ENCODE measurements around the gene NKX2-1.
"Not testable (repeated sequence)": the region's sequence is repeated elsewhere in the genome, so short reads cannot be mapped to it uniquely, and the experiment has no call there.

The NKX2-1 gene

GRCh38 chr14:36502558-36503508, 17.2 kb downstream of the NKX2-1 start:
- Histone ChIP-seq H3K4me3 (ENCODE audit: low read depth, low read length) (no peak overlapping the region), H3K27ac (ENCODE audit: low read depth, low read length) (no peak overlapping the region), H3K9ac (ENCODE audit: low read depth, low read length) (no peak overlapping the region), H3K27me3 (ENCODE audit: control insufficient read depth, insufficient read depth, low read length) (peaks cover 100% of the 10 kb centered on the region), H3K9me3 (ENCODE audit: control insufficient read depth, insufficient read depth, low read length) (no peaks in the 10 kb centered on the region), H3K4me1 (ENCODE audit: control insufficient read depth, insufficient read depth, low read length) (peaks cover 33% of the 10 kb centered on the region), H3K36me3 (ENCODE audit: control insufficient read depth, insufficient read depth, low read length) (no peaks in the 10 kb centered on the region)

- Histone ChIP-seq H3K27ac (ENCODE audit: low read depth, low read length) (no peak overlapping the region), H3K9me3 (ENCODE audit: control insufficient read depth, insufficient read depth, low read length) (no peaks in the 10 kb centered on the region), H3K9ac (ENCODE audit: low read depth, low read length) (no peak overlapping the region), H3K4me1 (ENCODE audit: control insufficient read depth, insufficient read depth, low read length) (peaks cover 27% of the 10 kb centered on the region; the same call in 1 of the 2 replicates), H3K4me3 (ENCODE audit: low read depth, low read length) (no peak overlapping the region), H3K27me3 (ENCODE audit: control insufficient read depth, insufficient read depth, low read length) (peaks cover 96% of the 10 kb centered on the region), H3K36me3 (ENCODE audit: control insufficient read depth, insufficient read depth, low read length) (no peaks in the 10 kb centered on the region)
Observed at GRCh38 chr14:36498938-36499337, 21.1 kb downstream of the NKX2-1 start.

- H3K9ac ChIP-seq (ENCODE audit: low read depth, low read length): no peak overlapping the region
- peaks cover 91% of the 10 kb centered on the region for H3K27me3 ChIP-seq (ENCODE audit: control insufficient read depth, insufficient read depth, low read length)
- H3K27ac ChIP-seq (ENCODE audit: low read depth, low read length): no peak overlapping the region
- H3K36me3 ChIP-seq (ENCODE audit: control insufficient read depth, insufficient read depth, low read length): no peaks in the 10 kb centered on the region
- no peak overlapping the region for H3K4me3 ChIP-seq (ENCODE audit: low read depth, low read length)
- H3K4me1 ChIP-seq (ENCODE audit: control insufficient read depth, insufficient read depth, low read length): peaks cover 32% of the 10 kb centered on the region
- H3K9me3 ChIP-seq (ENCODE audit: control insufficient read depth, insufficient read depth, low read length): no peaks in the 10 kb centered on the region
Observed at GRCh38 chr14:36496346-36496745, 23.7 kb downstream of the NKX2-1 start.

- Histone ChIP-seq H3K4me3 (ENCODE audit: low read depth, low read length) (no peak overlapping the region), H3K27me3 (ENCODE audit: control insufficient read depth, insufficient read depth, low read length) (peaks cover 89% of the 10 kb centered on the region), H3K27ac (ENCODE audit: low read depth, low read length) (no peak overlapping the region), H3K9me3 (ENCODE audit: control insufficient read depth, insufficient read depth, low read length) (no peaks in the 10 kb centered on the region), H3K36me3 (ENCODE audit: control insufficient read depth, insufficient read depth, low read length) (no peaks in the 10 kb centered on the region), H3K9ac (ENCODE audit: low read depth, low read length) (no peak overlapping the region), H3K4me1 (ENCODE audit: control insufficient read depth, insufficient read depth, low read length) (peaks cover 32% of the 10 kb centered on the region)
Observed at GRCh38 chr14:36495666-36496065, 24.4 kb downstream of the NKX2-1 start.

GRCh38 chr14:36493761-36494160, 26.3 kb downstream of the NKX2-1 start:
- H3K9me3 ChIP-seq (ENCODE audit: control insufficient read depth, insufficient read depth, low read length): no peaks in the 10 kb centered on the region
- H3K36me3 ChIP-seq (ENCODE audit: control insufficient read depth, insufficient read depth, low read length): no peaks in the 10 kb centered on the region
- no peak overlapping the region for H3K4me3 ChIP-seq (ENCODE audit: low read depth, low read length)
- H3K9ac ChIP-seq (ENCODE audit: low read depth, low read length): no peak overlapping the region
- H3K27ac ChIP-seq (ENCODE audit: low read depth, low read length): no peak overlapping the region
- H3K4me1 ChIP-seq (ENCODE audit: control insufficient read depth, insufficient read depth, low read length): peaks cover 32% of the 10 kb centered on the region
- peaks cover 75% of the 10 kb centered on the region for H3K27me3 ChIP-seq (ENCODE audit: control insufficient read depth, insufficient read depth, low read length)

- Histone ChIP-seq H3K27ac (ENCODE audit: low read depth, low read length) (no peak overlapping the region), H3K27me3 (ENCODE audit: control insufficient read depth, insufficient read depth, low read length) (peaks cover 19% of the 10 kb centered on the region)
Observed at GRCh38 chr14:36485773-36486172, 34.3 kb downstream of the NKX2-1 start.

GRCh38 chr14:36479344-36479743, 40.7 kb downstream of the NKX2-1 start:
- Histone ChIP-seq H3K4me1 (ENCODE audit: control insufficient read depth, insufficient read depth, low read length) (no peaks in the 10 kb centered on the region), H3K9ac (ENCODE audit: low read depth, low read length) (no peak overlapping the region), H3K27me3 (ENCODE audit: control insufficient read depth, insufficient read depth, low read length) (peaks cover 11% of the 10 kb centered on the region), H3K9me3 (ENCODE audit: control insufficient read depth, insufficient read depth, low read length) (no peaks in the 10 kb centered on the region), H3K4me3 (ENCODE audit: low read depth, low read length) (no peak overlapping the region), H3K27ac (ENCODE audit: low read depth, low read length) (no peak overlapping the region), H3K36me3 (ENCODE audit: control insufficient read depth, insufficient read depth, low read length) (no peaks in the 10 kb centered on the region)

More at GRCh38 chr14:36485773-36486172, 34.3 kb downstream of the NKX2-1 start:
- no peaks in the 10 kb centered on the region for H3K9me3 ChIP-seq (ENCODE audit: control insufficient read depth, insufficient read depth, low read length)
- H3K4me1 ChIP-seq (ENCODE audit: control insufficient read depth, insufficient read depth, low read length): no peaks in the 10 kb centered on the region
- no peak overlapping the region for H3K4me3 ChIP-seq (ENCODE audit: low read depth, low read length)
- H3K36me3 ChIP-seq (ENCODE audit: control insufficient read depth, insufficient read depth, low read length): no peaks in the 10 kb centered on the region
- H3K9ac ChIP-seq (ENCODE audit: low read depth, low read length): no peak overlapping the region

- Histone ChIP-seq H3K9ac (ENCODE audit: low read depth, low read length) (no peak overlapping the region), H3K27me3 (ENCODE audit: control insufficient read depth, insufficient read depth, low read length) (peaks cover 8% of the 10 kb centered on the region), H3K4me1 (ENCODE audit: control insufficient read depth, insufficient read depth, low read length) (no peaks in the 10 kb centered on the region)
Observed at GRCh38 chr14:36478782-36479181, 41.2 kb downstream of the NKX2-1 start.

GRCh38 chr14:36477266-36477665, 42.8 kb downstream of the NKX2-1 start:
- Histone ChIP-seq H3K27ac (ENCODE audit: low read depth, low read length) (no peak overlapping the region), H3K27me3 (ENCODE audit: control insufficient read depth, insufficient read depth, low read length) (peaks cover 7% of the 10 kb centered on the region), H3K36me3 (ENCODE audit: control insufficient read depth, insufficient read depth, low read length) (no peaks in the 10 kb centered on the region), H3K4me1 (ENCODE audit: control insufficient read depth, insufficient read depth, low read length) (no peaks in the 10 kb centered on the region), H3K9me3 (ENCODE audit: control insufficient read depth, insufficient read depth, low read length) (no peaks in the 10 kb centered on the region), H3K9ac (ENCODE audit: low read depth, low read length) (no peak overlapping the region), H3K4me3 (ENCODE audit: low read depth, low read length) (no peak overlapping the region)

More at GRCh38 chr14:36478782-36479181, 41.2 kb downstream of the NKX2-1 start:
- Histone ChIP-seq H3K4me3 (ENCODE audit: low read depth, low read length) (no peak overlapping the region), H3K27ac (ENCODE audit: low read depth, low read length) (no peak overlapping the region), H3K9me3 (ENCODE audit: control insufficient read depth, insufficient read depth, low read length) (no peaks in the 10 kb centered on the region), H3K36me3 (ENCODE audit: control insufficient read depth, insufficient read depth, low read length) (no peaks in the 10 kb centered on the region)

GRCh38 chr14:36476061-36476460, 44.0 kb downstream of the NKX2-1 start:
- not testable (repeated sequence) for H3K36me3 ChIP-seq (ENCODE audit: control insufficient read depth, insufficient read depth, low read length); H3K4me1 ChIP-seq (ENCODE audit: control insufficient read depth, insufficient read depth, low read length); H3K27me3 ChIP-seq (ENCODE audit: control insufficient read depth, insufficient read depth, low read length); H3K27ac ChIP-seq (ENCODE audit: low read depth, low read length); H3K4me3 ChIP-seq (ENCODE audit: low read depth, low read length); H3K9ac ChIP-seq (ENCODE audit: low read depth, low read length); H3K9me3 ChIP-seq (ENCODE audit: control insufficient read depth, insufficient read depth, low read length)

- Histone ChIP-seq H3K36me3 (ENCODE audit: control insufficient read depth, insufficient read depth, low read length) (no peaks in the 10 kb centered on the region), H3K27ac (ENCODE audit: low read depth, low read length) (no peak overlapping the region), H3K4me3 (ENCODE audit: low read depth, low read length) (no peak overlapping the region), H3K9me3 (ENCODE audit: control insufficient read depth, insufficient read depth, low read length) (no peaks in the 10 kb centered on the region), H3K4me1 (ENCODE audit: control insufficient read depth, insufficient read depth, low read length) (no peaks in the 10 kb centered on the region), H3K9ac (ENCODE audit: low read depth, low read length) (no peak overlapping the region), H3K27me3 (ENCODE audit: control insufficient read depth, insufficient read depth, low read length) (peaks cover 3% of the 10 kb centered on the region; the same call in 1 of the 2 replicates)
Observed at GRCh38 chr14:36474593-36474992, 45.4 kb downstream of the NKX2-1 start.

Measured in HUES48 (cell line).